GM23248 (cell line): ENCODE data around the gene ABLIM3.

Source experiments
- EZH2 ChIP-seq: fragments of 200-600 bp; sonication (generic); IDR thresholded peaks from 2 replicates; pipeline ENCODE4 v1.6.1; 2018; ENCODE audit warnings: antibody characterized with exemption, mild to moderate bottlenecking; ENCODE audit not compliant: insufficient read depth, poor library complexity, severe bottlenecking
- EZH2phosphoT487 ChIP-seq: fragments of 200-600 bp; sonication (generic); IDR thresholded peaks from 2 replicates; pipeline ENCODE4 v1.6.1; 2018; ENCODE audit warnings: antibody characterized with exemption, moderate library complexity, mild to moderate bottlenecking, low read depth; ENCODE audit not compliant: insufficient read depth

GRCh38 chr5:149126906-149127305, 14.4 kb upstream of the ABLIM3 start:
- TF ChIP-seq EZH2 (no peak), EZH2phosphoT487 (no peak)
